ACHN (cell line): ENCODE results near the gene AKAP4.

Source experiments
- DNase-seq: peaks from one replicate; pipeline ENCODE4 v3.0.0-alpha.2; 2015
- in situ Hi-C: cut with HindIII; loops from 2 replicates; pipeline ENCODE4 v1.10.0; 2017; ENCODE audit warnings: low sequenced_read_pairs, low pct_ligation_motif_present, low pct_unique_long_range_greater_than_20kb

AKAP4 gene

GRCh38 chrX:50200907-50201306 is at the start of gene AKAP4:
TSS of gene AKAP4 (minus strand) at chrX:50201007. CDS start at chrX:50200889, 118 bp downstream.
- in situ Hi-C loops: no loop called here
- no peak for DNase-seq

GRCh38 chrX:50211510-50211909 is 10.7 kb upstream of the AKAP4 start:
- peak; percentile 7 for DNase-seq
- in situ Hi-C loops: no loop called here

GRCh38 chrX:50206753-50207152 is 5.9 kb upstream of the AKAP4 start:
- in situ Hi-C loops: no loop called here
- no peak for DNase-seq

GRCh38 chrX:50204364-50204899 is 3.6 kb upstream of the AKAP4 start, which contains the start of gene CCNB3:
TSS of gene CCNB3 (plus strand) at chrX:50204765. CDS start at chrX:50285164, 80,399 bp downstream.
- DNase-seq: peak; percentile 52
- in situ Hi-C loops: no loop called here

GRCh38 chrX:50202539-50202938 is 1.7 kb upstream of the AKAP4 start:
- in situ Hi-C loops: no loop called here
- no peak for DNase-seq

- DNase-seq: no peak
- in situ Hi-C loops: no loop called here
Observed at GRCh38 chrX:50198348-50198747, 2.5 kb downstream of the AKAP4 start.

- DNase-seq: no peak
- in situ Hi-C loops: no loop called here
Observed at GRCh38 chrX:50188859-50189600, 11.8 kb downstream of the AKAP4 start.

GRCh38 chrX:50183891-50184290 is 16.9 kb downstream of the AKAP4 start:
- in situ Hi-C loops: no loop called here
- DNase-seq: no peak

GRCh38 chrX:50180073-50180940 is 20.5 kb downstream of the AKAP4 start:
- DNase-seq: no peak
- in situ Hi-C loops: no loop called here

GRCh38 chrX:50169717-50170116 is 31.1 kb downstream of the AKAP4 start:
- in situ Hi-C loops: no loop called here
- no peak for DNase-seq

- in situ Hi-C loops: no loop called here
Observed at GRCh38 chrX:50168241-50168687, 32.5 kb downstream of the AKAP4 start.

GRCh38 chrX:50167366-50167765 is 33.4 kb downstream of the AKAP4 start:
- DNase-seq: no peak
- in situ Hi-C loops: no loop called here

More at GRCh38 chrX:50168241-50168687, 32.5 kb downstream of the AKAP4 start:
- no peak for DNase-seq

GRCh38 chrX:50165727-50166126 is 35.1 kb downstream of the AKAP4 start:
- in situ Hi-C loops: no loop called here
- DNase-seq: no peak

GRCh38 chrX:50161127-50161526 is 39.7 kb downstream of the AKAP4 start:
- in situ Hi-C loops: no loop called here

GRCh38 chrX:50158593-50158992 is 42.2 kb downstream of the AKAP4 start:
- DNase-seq: no peak
- in situ Hi-C loops: no loop called here

More at GRCh38 chrX:50161127-50161526, 39.7 kb downstream of the AKAP4 start:
- DNase-seq: no peak

GRCh38 chrX:50157545-50158135 is 43.2 kb downstream of the AKAP4 start:
- DNase-seq: no peak
- in situ Hi-C loops: no loop called here

GRCh38 chrX:50154429-50154828 is 46.4 kb downstream of the AKAP4 start:
- in situ Hi-C loops: no loop called here

GRCh38 chrX:50152456-50152855 is 48.4 kb downstream of the AKAP4 start:
- DNase-seq: no peak
- in situ Hi-C loops: no loop called here

More at GRCh38 chrX:50154429-50154828, 46.4 kb downstream of the AKAP4 start:
- DNase-seq: no peak

GRCh38 chrX:50147972-50148371 is 52.8 kb downstream of the AKAP4 start:
- DNase-seq: no peak

More at GRCh38 chrX:50147972-50148371, 52.8 kb downstream of the AKAP4 start:
- in situ Hi-C loops: no loop called here
